Liver (tissue), 3 donors: ENCODE results near the gene TRAK1.

Source experiments
- ATF3 ChIP-seq: IDR thresholded peaks from 2 replicates; pipeline ENCODE4 v1.6.1; 2016; ENCODE audit warnings: antibody characterized with exemption
- CTCF ChIP-seq: fragments of 150-350 bp; IDR thresholded peaks from 2 replicates; pipeline ENCODE4 v1.5.1; 2017; ENCODE audit warnings: improper control_type of control experiment, low read depth, low read length; ENCODE audit not compliant: missing input control
- GABPA ChIP-seq, 2 donors: IDR thresholded peaks in 1 of 2; conservative IDR thresholded peaks in 1 of 2; 2 replicates each; pipeline ENCODE4 v1.6.1; 2016; ENCODE audit warnings: antibody characterized with exemption in 2 of 2, mild to moderate bottlenecking in 1 of 2, moderate library complexity in 1 of 2
- RAD21 ChIP-seq, 2 donors: IDR thresholded peaks; 2 replicates each; pipeline ENCODE4 v1.6.1; 2016; ENCODE audit warnings: antibody characterized with exemption in 2 of 2, mild to moderate bottlenecking in 2 of 2
- REST ChIP-seq: IDR thresholded peaks from 2 replicates; pipeline ENCODE4 v1.6.1; 2016; ENCODE audit warnings: antibody characterized with exemption, mild to moderate bottlenecking
- SP1 ChIP-seq: IDR thresholded peaks from 2 replicates; pipeline ENCODE4 v1.6.1; 2018; ENCODE audit warnings: antibody characterized with exemption, mild to moderate bottlenecking
- TAF1 ChIP-seq: conservative IDR thresholded peaks from 2 replicates; pipeline ENCODE4 v1.6.1; 2016; ENCODE audit warnings: antibody characterized with exemption, mild to moderate bottlenecking
- YY1 ChIP-seq: IDR thresholded peaks from 2 replicates; pipeline ENCODE4 v1.6.1; 2016; ENCODE audit warnings: antibody characterized with exemption, mild to moderate bottlenecking
- ZBTB33 ChIP-seq: IDR thresholded peaks from 2 replicates; pipeline ENCODE4 v1.6.1; 2016; ENCODE audit warnings: antibody characterized with exemption
- donor health status: healthy.
- donor health status: healthy.

GRCh38 chr3:42262525-42262924, 171.4 kb downstream of the TRAK1 start:
- TF ChIP-seq CTCF: no peak
- TF ChIP-seq GABPA (IDR thresholded peaks at IDR 0.05 in 1 of 2, conservative IDR thresholded peaks at IDR 0.05 in 1 of 2): no peak
- TF ChIP-seq RAD21 (IDR thresholded peaks at IDR 0.05): no peak
- no peak for TF ChIP-seq SP1
- no peak for TF ChIP-seq ATF3
- no peak for TF ChIP-seq REST
- TF ChIP-seq TAF1: no peak
- no peak for TF ChIP-seq YY1
- no peak for TF ChIP-seq ZBTB33
